ENCODE measurements around the gene EDEM2.
"Not testable (repeated sequence)": the region's sequence is repeated elsewhere in the genome, so short reads cannot be mapped to it uniquely, and the experiment has no call there.

EDEM2 gene

GRCh38 chr20:35180266-35180665 is 33.1 kb upstream of the EDEM2 start:
- Histone ChIP-seq H3K4me1 (ENCODE audit: control insufficient read depth, insufficient read depth, low read length) (no peaks in the 10 kb centered on the region), H3K36me3 (ENCODE audit: control insufficient read depth, insufficient read depth, low read length, severe bottlenecking) (peaks cover 28% of the 10 kb centered on the region), H3K9me3 (ENCODE audit: control insufficient read depth, low read length) (no peaks in the 10 kb centered on the region), H3K9ac (ENCODE audit: low read length) (no peak overlapping the region), H3K4me3 (ENCODE audit: low read length) (no peak overlapping the region), H3K27me3 (replicated peaks; ENCODE audit: control insufficient read depth, insufficient read depth, low read length) (no peaks in the 10 kb centered on the region)
- DNase-seq (ENCODE audit: low read depth): no peak

- Histone ChIP-seq H3K9ac (ENCODE audit: low read length) (no peak overlapping the region), H3K9me3 (ENCODE audit: control insufficient read depth, low read length) (no peaks in the 10 kb centered on the region), H3K36me3 (ENCODE audit: control insufficient read depth, insufficient read depth, low read length, severe bottlenecking) (peaks cover 28% of the 10 kb centered on the region), H3K4me1 (ENCODE audit: control insufficient read depth, insufficient read depth, low read length) (peaks cover 2% of the 10 kb centered on the region), H3K4me3 (ENCODE audit: low read length) (no peak overlapping the region), H3K27me3 (replicated peaks; ENCODE audit: control insufficient read depth, insufficient read depth, low read length) (no peaks in the 10 kb centered on the region)
- DNase-seq (ENCODE audit: low read depth): no peak
Measured at GRCh38 chr20:35179292-35180212, 32.4 kb upstream of the EDEM2 start.

- Histone ChIP-seq H3K4me3 (ENCODE audit: low read length) (no peak overlapping the region), H3K4me1 (ENCODE audit: control insufficient read depth, insufficient read depth, low read length) (peaks cover 22% of the 10 kb centered on the region), H3K9ac (ENCODE audit: low read length) (no peak overlapping the region), H3K27me3 (replicated peaks; ENCODE audit: control insufficient read depth, insufficient read depth, low read length) (no peaks in the 10 kb centered on the region), H3K36me3 (ENCODE audit: control insufficient read depth, insufficient read depth, low read length, severe bottlenecking) (peaks cover 28% of the 10 kb centered on the region), H3K9me3 (ENCODE audit: control insufficient read depth, low read length) (no peaks in the 10 kb centered on the region)
- no peak for DNase-seq (ENCODE audit: low read depth)
Measured at GRCh38 chr20:35176132-35176531, 29.0 kb upstream of the EDEM2 start.

GRCh38 chr20:35174458-35175216 is 27.5 kb upstream of the EDEM2 start:
- Histone ChIP-seq H3K27me3 (replicated peaks; ENCODE audit: control insufficient read depth, insufficient read depth, low read length) (no peaks in the 10 kb centered on the region), H3K4me3 (ENCODE audit: low read length) (peak overlapping the region; percentile 64), H3K36me3 (ENCODE audit: control insufficient read depth, insufficient read depth, low read length, severe bottlenecking) (peaks cover 27% of the 10 kb centered on the region), H3K4me1 (ENCODE audit: control insufficient read depth, insufficient read depth, low read length) (peaks cover 22% of the 10 kb centered on the region), H3K9me3 (ENCODE audit: control insufficient read depth, low read length) (no peaks in the 10 kb centered on the region), H3K9ac (ENCODE audit: low read length) (peak overlapping the region; percentile 62)
- no peak for DNase-seq (ENCODE audit: low read depth)

- Histone ChIP-seq H3K36me3 (ENCODE audit: control insufficient read depth, insufficient read depth, low read length, severe bottlenecking) (peaks cover 22% of the 10 kb centered on the region), H3K9ac (ENCODE audit: low read length) (peak overlapping the region; percentile 62), H3K4me3 (ENCODE audit: low read length) (peak overlapping the region; percentile 64), H3K9me3 (ENCODE audit: control insufficient read depth, low read length) (no peaks in the 10 kb centered on the region), H3K4me1 (ENCODE audit: control insufficient read depth, insufficient read depth, low read length) (peaks cover 22% of the 10 kb centered on the region), H3K27me3 (replicated peaks; ENCODE audit: control insufficient read depth, insufficient read depth, low read length) (no peaks in the 10 kb centered on the region)
- no peak for DNase-seq (ENCODE audit: low read depth)
Measured at GRCh38 chr20:35173576-35174192, 26.5 kb upstream of the EDEM2 start.

- Histone ChIP-seq H3K4me3 (ENCODE audit: low read length) (peak overlapping the region; percentile 81), H3K36me3 (ENCODE audit: control insufficient read depth, insufficient read depth, low read length, severe bottlenecking) (peaks cover 17% of the 10 kb centered on the region), H3K9me3 (ENCODE audit: control insufficient read depth, low read length) (no peaks in the 10 kb centered on the region), H3K9ac (ENCODE audit: low read length) (peak overlapping the region; percentile 77), H3K4me1 (ENCODE audit: control insufficient read depth, insufficient read depth, low read length) (peaks cover 22% of the 10 kb centered on the region), H3K27me3 (replicated peaks; ENCODE audit: control insufficient read depth, insufficient read depth, low read length) (no peaks in the 10 kb centered on the region)
- DNase-seq (ENCODE audit: low read depth): no peak
Measured at GRCh38 chr20:35172434-35172806, 25.3 kb upstream of the EDEM2 start.

GRCh38 chr20:35171753-35172433 is 24.8 kb upstream of the EDEM2 start, which contains the start of gene PROCR:
PROCR (plus strand) TSS chr20:35172072; CDS start chr20:35172155, 83 bp downstream.
- Histone ChIP-seq H3K27me3 (replicated peaks; ENCODE audit: control insufficient read depth, insufficient read depth, low read length) (no peaks in the 10 kb centered on the region), H3K4me1 (ENCODE audit: control insufficient read depth, insufficient read depth, low read length) (peaks cover 22% of the 10 kb centered on the region), H3K9ac (ENCODE audit: low read length) (peak within 1 kb of the TSS; percentile 77), H3K9me3 (ENCODE audit: control insufficient read depth, low read length) (no peaks in the 10 kb centered on the region), H3K36me3 (ENCODE audit: control insufficient read depth, insufficient read depth, low read length, severe bottlenecking) (peaks cover 12% of the 10 kb centered on the region), H3K4me3 (ENCODE audit: low read length) (peak within 1 kb of the TSS; percentile 81)
- peak; percentile 86 for DNase-seq (ENCODE audit: low read depth)

- Histone ChIP-seq H3K9ac (ENCODE audit: low read length) (peak overlapping the region; percentile 77), H3K36me3 (ENCODE audit: control insufficient read depth, insufficient read depth, low read length, severe bottlenecking) (peaks cover 7% of the 10 kb centered on the region), H3K27me3 (replicated peaks; ENCODE audit: control insufficient read depth, insufficient read depth, low read length) (no peaks in the 10 kb centered on the region), H3K9me3 (ENCODE audit: control insufficient read depth, low read length) (no peaks in the 10 kb centered on the region), H3K4me3 (ENCODE audit: low read length) (peak overlapping the region; percentile 81), H3K4me1 (ENCODE audit: control insufficient read depth, insufficient read depth, low read length) (peaks cover 22% of the 10 kb centered on the region)
- DNase-seq (ENCODE audit: low read depth): no peak
Measured at GRCh38 chr20:35171438-35171752, 24.3 kb upstream of the EDEM2 start.

- peaks cover 14% of the 10 kb centered on the region for H3K4me1 ChIP-seq (ENCODE audit: control insufficient read depth, insufficient read depth, low read length)
- H3K36me3 ChIP-seq (ENCODE audit: control insufficient read depth, insufficient read depth, low read length, severe bottlenecking); H3K4me3 ChIP-seq (ENCODE audit: low read length): not testable (repeated sequence)
Measured at GRCh38 chr20:35168701-35169409, 21.7 kb upstream of the EDEM2 start.

GRCh38 chr20:35167787-35168186 is 20.7 kb upstream of the EDEM2 start:
- Histone ChIP-seq H3K9ac (ENCODE audit: low read length) (no peak overlapping the region), H3K27me3 (replicated peaks; ENCODE audit: control insufficient read depth, insufficient read depth, low read length) (no peaks in the 10 kb centered on the region), H3K9me3 (ENCODE audit: control insufficient read depth, low read length) (no peaks in the 10 kb centered on the region), H3K4me1 (ENCODE audit: control insufficient read depth, insufficient read depth, low read length) (peaks cover 7% of the 10 kb centered on the region), H3K36me3 (ENCODE audit: control insufficient read depth, insufficient read depth, low read length, severe bottlenecking) (no peaks in the 10 kb centered on the region), H3K4me3 (ENCODE audit: low read length) (no peak overlapping the region)
- no peak for DNase-seq (ENCODE audit: low read depth)

More at GRCh38 chr20:35168701-35169409, 21.7 kb upstream of the EDEM2 start:
- H3K9ac ChIP-seq (ENCODE audit: low read length); DNase-seq (ENCODE audit: low read depth); H3K27me3 ChIP-seq (replicated peaks; ENCODE audit: control insufficient read depth, insufficient read depth, low read length); H3K9me3 ChIP-seq (ENCODE audit: control insufficient read depth, low read length): not testable (repeated sequence)
